ENCODE data around the gene GPC6. TPM values are rescaled to one million over a fixed set of nuclear protein-coding genes. Genes with fewer than 3 reads are reported as not detected.

GPC6 gene
- polyA plus RNA-seq, 1 donor (not counting 4 experiments of a cell fraction or from before 2014, with no cell fraction given): 0.42 TPM

- Histone ChIP-seq H3K4me2 (ENCODE audit: control insufficient read depth, extremely low read depth, insufficient read depth, low read depth, low read length) (no peak overlapping the region), H3K9me1 (ENCODE audit: control insufficient read depth, extremely low read depth, insufficient read depth, low read length) (no peaks in the 10 kb centered on the region), H2AFZ (ENCODE audit: control insufficient read depth, low read length) (no peak overlapping the region), H3K9me3 (ENCODE audit: control insufficient read depth, low read depth, low read length) (no peaks in the 10 kb centered on the region), H4K20me1 (ENCODE audit: control insufficient read depth, extremely low read depth, insufficient read depth, low read length) (no peaks in the 10 kb centered on the region), H3K4me1 (ENCODE audit: control insufficient read depth, extremely low read depth, insufficient read depth, low read length) (no peaks in the 10 kb centered on the region), H3K9ac (ENCODE audit: control insufficient read depth, extremely low read depth, insufficient read depth, low read length) (no peak overlapping the region), H3K27ac (ENCODE audit: control insufficient read depth, insufficient read depth, low read length) (no peak overlapping the region), H3K36me3 (ENCODE audit: control insufficient read depth in 2 of 2, extremely low read depth in 1 of 2, insufficient read depth in 2 of 2, low read length in 2 of 2) (no peaks in the 10 kb centered on the region), H3K27me3 (ENCODE audit: control insufficient read depth, extremely low read depth, insufficient read depth, low read length) (no peaks in the 10 kb centered on the region), H3K4me3 (ENCODE audit: control insufficient read depth in 2 of 3, extremely low read depth in 1 of 3, insufficient read depth in 2 of 3, low read depth in 1 of 3, low read length in 3 of 3) (no peak overlapping the region), H3K79me2 (ENCODE audit: control insufficient read depth, insufficient read depth, low read length) (no peaks in the 10 kb centered on the region)
- TF ChIP-seq EZH2 (IDR thresholded peaks at IDR 0.05; ENCODE audit: low read length): no peak
- TF ChIP-seq, protein P1, sequence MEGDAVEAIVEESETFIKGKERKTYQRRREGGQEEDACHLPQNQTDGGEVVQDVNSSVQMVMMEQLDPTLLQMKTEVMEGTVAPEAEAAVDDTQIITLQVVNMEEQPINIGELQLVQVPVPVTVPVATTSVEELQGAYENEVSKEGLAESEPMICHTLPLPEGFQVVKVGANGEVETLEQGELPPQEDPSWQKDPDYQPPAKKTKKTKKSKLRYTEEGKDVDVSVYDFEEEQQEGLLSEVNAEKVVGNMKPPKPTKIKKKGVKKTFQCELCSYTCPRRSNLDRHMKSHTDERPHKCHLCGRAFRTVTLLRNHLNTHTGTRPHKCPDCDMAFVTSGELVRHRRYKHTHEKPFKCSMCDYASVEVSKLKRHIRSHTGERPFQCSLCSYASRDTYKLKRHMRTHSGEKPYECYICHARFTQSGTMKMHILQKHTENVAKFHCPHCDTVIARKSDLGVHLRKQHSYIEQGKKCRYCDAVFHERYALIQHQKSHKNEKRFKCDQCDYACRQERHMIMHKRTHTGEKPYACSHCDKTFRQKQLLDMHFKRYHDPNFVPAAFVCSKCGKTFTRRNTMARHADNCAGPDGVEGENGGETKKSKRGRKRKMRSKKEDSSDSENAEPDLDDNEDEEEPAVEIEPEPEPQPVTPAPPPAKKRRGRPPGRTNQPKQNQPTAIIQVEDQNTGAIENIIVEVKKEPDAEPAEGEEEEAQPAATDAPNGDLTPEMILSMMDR (optimal IDR thresholded peaks at IDR 0.05 in 1 of 3, IDR thresholded peaks at IDR 0.05 in 1 of 3, conservative IDR thresholded peaks at IDR 0.05 in 1 of 3; ENCODE audit: extremely low read depth in 1 of 3, insufficient read depth in 2 of 3, low read length in 3 of 3): no peak
- dilution Hi-C loops (cut with MboI; ENCODE audit: extremely low pct_ligation_motif_present, low sequenced_read_pairs): no loop called here
- no peak for DNase-seq (ENCODE audit: low read depth, low spot score)
- no peak for FAIRE-seq
Observed at GRCh38 chr13:94254737-94255136, 1028.1 kb downstream of the GPC6 start.

DNA sequence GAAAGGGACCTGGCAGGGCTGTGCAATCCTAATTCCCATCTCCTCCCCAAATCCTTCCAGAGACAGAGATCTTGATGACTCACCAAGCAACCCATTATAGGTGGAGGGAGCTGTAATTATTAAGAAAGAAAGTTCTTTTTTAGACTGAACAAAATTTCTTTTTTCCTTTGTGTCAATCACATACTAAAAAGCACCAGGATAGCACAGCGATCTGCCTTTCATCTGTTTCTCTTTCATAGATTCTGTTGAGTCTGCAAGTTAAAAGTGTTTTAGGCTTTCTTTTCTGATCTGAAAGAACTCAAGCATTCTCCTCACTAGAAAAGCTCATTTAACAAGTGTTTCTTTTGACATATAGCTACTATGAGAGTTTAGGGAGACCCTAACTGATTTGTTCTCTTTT lies 1030.1 kb downstream of the GPC6 start:
- Histone ChIP-seq H2AFZ (ENCODE audit: control insufficient read depth, low read length) (no peak overlapping the region), H3K79me2 (ENCODE audit: control insufficient read depth, insufficient read depth, low read length) (no peaks in the 10 kb centered on the region), H3K4me3 (ENCODE audit: control insufficient read depth in 2 of 3, extremely low read depth in 1 of 3, insufficient read depth in 2 of 3, low read depth in 1 of 3, low read length in 3 of 3) (no peak overlapping the region), H3K27me3 (ENCODE audit: control insufficient read depth, extremely low read depth, insufficient read depth, low read length) (no peaks in the 10 kb centered on the region), H3K9me1 (ENCODE audit: control insufficient read depth, extremely low read depth, insufficient read depth, low read length) (no peaks in the 10 kb centered on the region), H3K9ac (ENCODE audit: control insufficient read depth, extremely low read depth, insufficient read depth, low read length) (no peak overlapping the region), H3K36me3 (ENCODE audit: control insufficient read depth in 2 of 2, extremely low read depth in 1 of 2, insufficient read depth in 2 of 2, low read length in 2 of 2) (no peaks in the 10 kb centered on the region), H4K20me1 (ENCODE audit: control insufficient read depth, extremely low read depth, insufficient read depth, low read length) (no peaks in the 10 kb centered on the region), H3K4me1 (ENCODE audit: control insufficient read depth, extremely low read depth, insufficient read depth, low read length) (no peaks in the 10 kb centered on the region), H3K4me2 (ENCODE audit: control insufficient read depth, extremely low read depth, insufficient read depth, low read depth, low read length) (no peak overlapping the region), H3K9me3 (ENCODE audit: control insufficient read depth, low read depth, low read length) (no peaks in the 10 kb centered on the region), H3K27ac (ENCODE audit: control insufficient read depth, insufficient read depth, low read length) (no peak overlapping the region)
- no peak for DNase-seq (ENCODE audit: low read depth, low spot score)
- no peak for TF ChIP-seq EZH2 (IDR thresholded peaks at IDR 0.05; ENCODE audit: low read length)
- TF ChIP-seq, protein P1 (optimal IDR thresholded peaks at IDR 0.05 in 1 of 3, IDR thresholded peaks at IDR 0.05 in 1 of 3, conservative IDR thresholded peaks at IDR 0.05 in 1 of 3; ENCODE audit: extremely low read depth in 1 of 3, insufficient read depth in 2 of 3, low read length in 3 of 3): no peak
- dilution Hi-C loops (cut with MboI; ENCODE audit: extremely low pct_ligation_motif_present, low sequenced_read_pairs): no loop called here
- no peak for FAIRE-seq

Data from keratinocyte (primary cell).